ENCODE data around the gene FCRL2. TPM values are rescaled to one million over a fixed set of nuclear protein-coding genes. Genes with fewer than 3 reads are reported as not detected.

FCRL2 gene
- total RNA-seq (2014; rRNA removed) = not detected in 2 replicates
- not detected for polyA plus RNA-seq (2012)

GRCh38 chr1:157776971-157777391 is at the start of gene FCRL2:
FCRL2 (minus strand) TSS chr1:157777132; CDS start chr1:157777073, 59 bp downstream.
- no peak for DNase-seq (ENCODE audit: low read depth)

- no peak for DNase-seq (ENCODE audit: low read depth)
Observed at GRCh38 chr1:157820299-157820698, 43.4 kb upstream of the FCRL2 start.

- DNase-seq (ENCODE audit: low read depth) = no peak
Observed at GRCh38 chr1:157819896-157820295, 43.0 kb upstream of the FCRL2 start, which contains the start of gene FCRL1. FCRL1 (minus strand) TSS chr1:157820120; CDS start chr1:157820037, 83 bp downstream.

GRCh38 chr1:157819215-157819614 is 42.3 kb upstream of the FCRL2 start:
- no peak for DNase-seq (ENCODE audit: low read depth)

- DNase-seq (ENCODE audit: low read depth) = no peak
Observed at GRCh38 chr1:157813269-157813668, 36.3 kb upstream of the FCRL2 start.

GRCh38 chr1:157806431-157807149 is 29.7 kb upstream of the FCRL2 start:
- DNase-seq (ENCODE audit: low read depth) = no peak

GRCh38 chr1:157803851-157804250 is 26.9 kb upstream of the FCRL2 start:
- DNase-seq (ENCODE audit: low read depth) = no peak

GRCh38 chr1:157799996-157800395 is 23.1 kb upstream of the FCRL2 start:
- DNase-seq (ENCODE audit: low read depth) = no peak

- no peak for DNase-seq (ENCODE audit: low read depth)
Observed at GRCh38 chr1:157798211-157798610, 21.3 kb upstream of the FCRL2 start.

- DNase-seq (ENCODE audit: low read depth) = no peak
Observed at GRCh38 chr1:157785248-157785647, 8.3 kb upstream of the FCRL2 start.

- no peak for DNase-seq (ENCODE audit: low read depth)
Observed at GRCh38 chr1:157784801-157785200, 7.9 kb upstream of the FCRL2 start.

- no peak for DNase-seq (ENCODE audit: low read depth)
Observed at GRCh38 chr1:157782931-157783330, 6.0 kb upstream of the FCRL2 start.

GRCh38 chr1:157781048-157781447 is 4.1 kb upstream of the FCRL2 start:
- DNase-seq (ENCODE audit: low read depth) = no peak

- no peak for DNase-seq (ENCODE audit: low read depth)
Observed at GRCh38 chr1:157775101-157775870, 1.6 kb downstream of the FCRL2 start.

- DNase-seq (ENCODE audit: low read depth) = no peak
Observed at GRCh38 chr1:157774412-157774811, 2.5 kb downstream of the FCRL2 start.

- no peak for DNase-seq (ENCODE audit: low read depth)
Observed at GRCh38 chr1:157773493-157774350, 3.2 kb downstream of the FCRL2 start.

- no peak for DNase-seq (ENCODE audit: low read depth)
Observed at GRCh38 chr1:157771661-157772425, 5.1 kb downstream of the FCRL2 start.

GRCh38 chr1:157770442-157771043 is 6.4 kb downstream of the FCRL2 start:
- DNase-seq (ENCODE audit: low read depth) = no peak

- no peak for DNase-seq (ENCODE audit: low read depth)
Observed at GRCh38 chr1:157766792-157767191, 10.1 kb downstream of the FCRL2 start.

- no peak for DNase-seq (ENCODE audit: low read depth)
Observed at GRCh38 chr1:157758018-157758417, 18.9 kb downstream of the FCRL2 start.

GRCh38 chr1:157753611-157754010 is 23.3 kb downstream of the FCRL2 start:
- no peak for DNase-seq (ENCODE audit: low read depth)

Data from LHCN-M2 (cell line).